ENCODE data around the gene KRT12. TPM values are rescaled to one million over a fixed set of nuclear protein-coding genes. Genes with fewer than 3 reads are reported as not detected.

Gene KRT12
- total RNA-seq (2022) = not detected in 2 replicates
- not detected for Bru-seq, nascent RNA
- BruChase-seq, experiment 1, labeled RNA remaining after a 2-hour chase = not detected
- BruChase-seq, experiment 2, labeled RNA remaining after a 6-hour chase = percentile 16 among the genes with signal in this experiment
- long read RNA-seq = 0 reads

DNA sequence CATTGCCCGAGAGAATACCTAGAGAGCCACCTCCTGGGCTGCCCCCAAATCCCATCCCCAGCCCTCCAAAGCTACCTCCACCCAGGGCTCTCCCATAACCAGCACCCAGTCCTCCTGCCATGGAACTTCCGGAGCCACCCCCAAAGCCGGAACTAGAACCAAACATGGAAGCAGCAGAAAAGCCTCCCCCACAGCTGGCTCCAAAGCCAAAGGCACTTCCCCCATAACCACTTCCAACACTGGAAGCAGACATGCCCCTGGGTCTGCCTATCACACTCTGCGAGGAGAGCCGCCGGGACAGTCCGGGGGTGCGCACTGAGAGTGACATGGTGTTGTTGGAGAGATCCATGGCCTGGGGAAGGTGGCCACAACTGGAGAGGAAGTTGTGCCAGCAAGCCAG, at the start of gene KRT12:
TSS of gene KRT12 (minus strand) at position 386 of the 400 bp plus-strand sequence. CDS start at position 349, 37 bp downstream.
- ChIA-PET POLR2A (no interaction called here), CTCF (interaction anchor here (0.6 kb wide), 1 partner anchor 12 kb away, joined by 3 read pairs; no protein-coding TSS in a partner anchor)
- Mint-ChIP-seq H3K4me3 (ENCODE audit: unreplicated experiment) (no peak within 1 kb of the TSS), H3K4me1 (ENCODE audit: low read depth, unreplicated experiment) (no peaks in the 10 kb centered on the region), H3K27ac (ENCODE audit: unreplicated experiment) (no peak within 1 kb of the TSS), H3K9me3 (ENCODE audit: unreplicated experiment) (no peaks in the 10 kb centered on the region), H3K27me3 (ENCODE audit: insufficient read depth, unreplicated experiment) (no peaks in the 10 kb centered on the region), H3K36me3 (ENCODE audit: insufficient read depth, unreplicated experiment) (no peaks in the 10 kb centered on the region)
- intact Hi-C loops (cut with micrococcal nuclease; ENCODE audit: unreplicated experiment) = no loop called here
- BruUV-seq (replicated peaks) = no TSS peak
- H3K36me3 ChIP-seq (ENCODE audit: control insufficient read depth, insufficient read depth, low read length) = no peaks in the 10 kb centered on the region
- no peak within 1 kb of the TSS for H3K4me3 ChIP-seq (ENCODE audit: low read depth, low read length)
- H3K9me3 ChIP-seq = no peaks in the 10 kb centered on the region
- H3K4me1 ChIP-seq = no peaks in the 10 kb centered on the region
- TF ChIP-seq, protein P1, sequence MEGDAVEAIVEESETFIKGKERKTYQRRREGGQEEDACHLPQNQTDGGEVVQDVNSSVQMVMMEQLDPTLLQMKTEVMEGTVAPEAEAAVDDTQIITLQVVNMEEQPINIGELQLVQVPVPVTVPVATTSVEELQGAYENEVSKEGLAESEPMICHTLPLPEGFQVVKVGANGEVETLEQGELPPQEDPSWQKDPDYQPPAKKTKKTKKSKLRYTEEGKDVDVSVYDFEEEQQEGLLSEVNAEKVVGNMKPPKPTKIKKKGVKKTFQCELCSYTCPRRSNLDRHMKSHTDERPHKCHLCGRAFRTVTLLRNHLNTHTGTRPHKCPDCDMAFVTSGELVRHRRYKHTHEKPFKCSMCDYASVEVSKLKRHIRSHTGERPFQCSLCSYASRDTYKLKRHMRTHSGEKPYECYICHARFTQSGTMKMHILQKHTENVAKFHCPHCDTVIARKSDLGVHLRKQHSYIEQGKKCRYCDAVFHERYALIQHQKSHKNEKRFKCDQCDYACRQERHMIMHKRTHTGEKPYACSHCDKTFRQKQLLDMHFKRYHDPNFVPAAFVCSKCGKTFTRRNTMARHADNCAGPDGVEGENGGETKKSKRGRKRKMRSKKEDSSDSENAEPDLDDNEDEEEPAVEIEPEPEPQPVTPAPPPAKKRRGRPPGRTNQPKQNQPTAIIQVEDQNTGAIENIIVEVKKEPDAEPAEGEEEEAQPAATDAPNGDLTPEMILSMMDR (IDR thresholded peaks at IDR 0.05; ENCODE audit: insufficient read depth in 1 of 2, low read depth in 1 of 2, low read length in 1 of 2, severe bottlenecking in 1 of 2, unreplicated experiment in 1 of 2) = no peak
- no peaks in the 10 kb centered on the region for H3K27me3 ChIP-seq (replicated peaks; ENCODE audit: control insufficient read depth, insufficient read depth, low read length)
- DNase-seq = no peak

DNA sequence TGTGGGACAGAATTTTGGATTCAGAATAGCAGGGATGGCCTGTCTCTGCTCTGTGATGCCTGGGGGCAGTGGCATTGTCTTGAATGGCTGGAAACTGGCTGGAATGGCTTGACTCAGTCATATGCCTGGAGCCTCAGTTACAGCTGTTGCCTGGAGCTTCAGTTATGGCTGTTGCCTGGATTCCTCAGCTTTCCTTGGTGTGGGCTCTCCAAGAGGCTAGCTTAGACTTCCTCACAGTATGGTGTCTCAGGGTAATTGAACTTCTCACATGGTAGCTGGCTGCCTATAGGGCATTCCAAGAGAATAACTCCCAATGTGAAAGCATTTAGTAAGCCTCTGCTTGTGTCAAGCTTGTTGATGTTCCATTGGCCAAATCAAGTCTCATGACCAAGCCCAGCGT, 49.3 kb upstream of the KRT12 start:
- no peaks in the 10 kb centered on the region for H3K27me3 ChIP-seq (replicated peaks; ENCODE audit: control insufficient read depth, insufficient read depth, low read length)
- Mint-ChIP-seq H3K27ac (ENCODE audit: unreplicated experiment) (no peak overlapping the region), H3K4me3 (ENCODE audit: unreplicated experiment) (no peak overlapping the region), H3K27me3 (ENCODE audit: insufficient read depth, unreplicated experiment) (no peaks in the 10 kb centered on the region), H3K36me3 (ENCODE audit: insufficient read depth, unreplicated experiment) (no peaks in the 10 kb centered on the region), H3K9me3 (ENCODE audit: unreplicated experiment) (no peaks in the 10 kb centered on the region), H3K4me1 (ENCODE audit: low read depth, unreplicated experiment) (peaks cover 10% of the 10 kb centered on the region)
- no peak overlapping the region for H3K4me3 ChIP-seq (ENCODE audit: low read depth, low read length)
- TF ChIP-seq, protein P1 (IDR thresholded peaks at IDR 0.05; ENCODE audit: insufficient read depth in 1 of 2, low read depth in 1 of 2, low read length in 1 of 2, severe bottlenecking in 1 of 2, unreplicated experiment in 1 of 2) = no peak
- ChIA-PET CTCF (no interaction called here), POLR2A (no interaction called here)
- no peaks in the 10 kb centered on the region for H3K9me3 ChIP-seq
- no peak for DNase-seq
- no peaks in the 10 kb centered on the region for H3K36me3 ChIP-seq (ENCODE audit: control insufficient read depth, insufficient read depth, low read length)
- H3K4me1 ChIP-seq = peaks cover 20% of the 10 kb centered on the region
- intact Hi-C loops (cut with micrococcal nuclease; ENCODE audit: unreplicated experiment) = no loop called here
- no TSS peak for BruUV-seq (replicated peaks)

DNA sequence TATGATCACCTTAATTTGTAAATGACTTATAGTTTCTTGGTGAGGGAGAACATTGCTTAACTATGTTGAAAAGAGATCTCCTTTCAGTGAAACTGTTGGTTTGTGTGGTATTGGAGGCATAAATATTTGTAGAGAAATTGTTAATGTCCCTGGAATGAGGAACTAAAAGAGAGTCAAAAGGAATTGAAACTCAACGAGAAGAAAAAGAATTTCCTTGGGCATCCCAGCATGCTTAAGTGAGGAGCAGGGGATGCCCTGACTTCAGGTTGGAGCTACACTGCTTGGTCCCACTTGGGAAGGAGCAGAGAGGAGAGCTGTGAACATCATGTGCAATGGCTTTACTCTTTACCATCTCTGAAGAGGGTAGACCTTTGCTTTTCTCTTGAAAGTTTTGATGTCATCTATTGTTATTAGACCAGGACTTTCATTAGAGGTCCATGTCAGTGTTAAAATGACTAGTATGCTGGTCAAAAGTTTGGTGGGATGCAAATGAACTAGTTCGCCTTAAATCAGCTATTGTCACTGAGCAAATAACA, 48.8 kb upstream of the KRT12 start:
- POLR2A ChIA-PET = no interaction called here
- no peak overlapping the region for H3K4me3 ChIP-seq (ENCODE audit: low read depth, low read length)
- Mint-ChIP-seq H3K27me3 (ENCODE audit: insufficient read depth, unreplicated experiment) (no peaks in the 10 kb centered on the region), H3K36me3 (ENCODE audit: insufficient read depth, unreplicated experiment) (no peaks in the 10 kb centered on the region), H3K9me3 (ENCODE audit: unreplicated experiment) (no peaks in the 10 kb centered on the region), H3K27ac (ENCODE audit: unreplicated experiment) (peak overlapping the region; percentile 45), H3K4me1 (ENCODE audit: low read depth, unreplicated experiment) (peaks cover 12% of the 10 kb centered on the region), H3K4me3 (ENCODE audit: unreplicated experiment) (no peak overlapping the region)
- no peaks in the 10 kb centered on the region for H3K27me3 ChIP-seq (replicated peaks; ENCODE audit: control insufficient read depth, insufficient read depth, low read length)
- DNase-seq = no peak
- no peaks in the 10 kb centered on the region for H3K9me3 ChIP-seq
- no peaks in the 10 kb centered on the region for H3K36me3 ChIP-seq (ENCODE audit: control insufficient read depth, insufficient read depth, low read length)
- TF ChIP-seq, protein P1 (IDR thresholded peaks at IDR 0.05; ENCODE audit: insufficient read depth in 1 of 2, low read depth in 1 of 2, low read length in 1 of 2, severe bottlenecking in 1 of 2, unreplicated experiment in 1 of 2) = no peak
- BruUV-seq (replicated peaks) = no TSS peak
- CTCF ChIA-PET = no interaction called here
- intact Hi-C loops (cut with micrococcal nuclease; ENCODE audit: unreplicated experiment) = no loop called here
- peaks cover 25% of the 10 kb centered on the region for H3K4me1 ChIP-seq
